HCT116 (cell line): ENCODE measurements around the gene ZNF791. TPM values are rescaled to one million over a fixed set of nuclear protein-coding genes. Genes with fewer than 3 reads are reported as not detected.

Experiments
- ATAC-seq: fragments of 200-7000 bp; cut with Tn5 transposase; 2 replicates; pipeline ENCODE4 v1.9.1; 2020; ENCODE audit warnings: mild to moderate bottlenecking, moderate library complexity
- BruUV-seq: library from RNA; stranded (reverse); fragments of 400-500 nt; replicated peaks from 2 replicates; lab custom pipeline; 2021; lab: Mats Ljungman, UMichigan
- CTCF ChIA-PET: fragments of 300-600 bp; sonication (Branson Sonifier 250); formaldehyde crosslinking; loops from one replicate; lab custom pipeline; 2021; ENCODE audit warnings: antibody characterized with exemption; lab: Charles Lee
- POLR2A ChIA-PET: fragments of 300-600, 350-600 bp; sonication (Branson Sonifier 250); formaldehyde crosslinking; loops from one replicate; lab custom pipeline; 2021; ENCODE audit warnings: antibody characterized with exemption; lab: Charles Lee
- RAD21 ChIA-PET, 2 experiments: fragments of 300-600 bp; sonication (Branson Sonifier 250); formaldehyde crosslinking; loops; one replicate each; lab custom pipeline; 2023; ENCODE audit warnings: low total read pairs in 2 of 2; ENCODE audit not compliant: uncharacterized antibody in 2 of 2, unreplicated experiment in 2 of 2, low non-redundant PET in 1 of 2; lab: Charles Lee
- DNase-seq: peaks from one replicate; pipeline ENCODE4 v3.0.0-alpha.2; 2010; ENCODE audit warnings: low read depth, low spot score
- H2AFZ ChIP-seq: fragments of 200-600 bp; shearing (Covaris generic), sonication (generic); 2 replicates; pipeline ENCODE4 v1.6.1; 2017; ENCODE audit warnings: low read depth, mixed run types, mixed read lengths, antibody characterized with exemption, low read length; ENCODE audit not compliant: poor library complexity, severe bottlenecking
- H3K27ac ChIP-seq: 2 replicates; pipeline ENCODE4 v1.5.1; 2012; ENCODE audit warnings: low read depth, low read length
- H3K27me3 ChIP-seq: fragments of 200-600 bp; sonication (generic); 2 replicates; pipeline ENCODE4 v1.6.1; 2016; ENCODE audit warnings: mixed run types, low read length, mixed read lengths; ENCODE audit not compliant: insufficient read depth
- H3K36me3 ChIP-seq, 2 experiments: fragments of 200-500 bp in 1 of 2; fragments of 200-600 bp in 1 of 2; sonication (Bioruptor generic) in 1 of 2; sonication (generic) in 1 of 2; 2 replicates each; pipeline versions ENCODE4 v1.5.1 to v1.6.1; 2014 to 2016; ENCODE audit warnings: low read length in 2 of 2, inconsistent platforms in 1 of 2, mixed read lengths in 1 of 2, mixed run types in 1 of 2; ENCODE audit not compliant: insufficient read depth in 2 of 2, control insufficient read depth in 1 of 2
- H3K4me1 ChIP-seq, 2 experiments: fragments of 200-600 bp in 1 of 2; sonication (generic) in 1 of 2; 2 replicates each; pipeline versions ENCODE4 v1.5.1 to v1.6.1; 2012 to 2017; ENCODE audit warnings: low read length in 2 of 2, inconsistent platforms in 1 of 2, mild to moderate bottlenecking in 1 of 2, mixed read lengths in 1 of 2, mixed run types in 1 of 2, moderate library complexity in 1 of 2; ENCODE audit not compliant: insufficient read depth in 2 of 2, control insufficient read depth in 1 of 2
- H3K4me2 ChIP-seq: fragments of 200-600 bp; sonication (generic); 2 replicates; pipeline ENCODE4 v1.6.1; 2017; ENCODE audit warnings: mixed run types, low read length, mixed read lengths
- H3K4me3 ChIP-seq, 2 experiments: fragments of 200-600 bp in 1 of 2; sonication (generic) in 1 of 2; replicated peaks in 1 of 2; 2 replicates each; pipeline ENCODE4 v1.5.1; 2011 to 2016; ENCODE audit warnings: low read length in 2 of 2, control low read depth in 1 of 2, low read depth in 1 of 2, mild to moderate bottlenecking in 1 of 2, mixed read lengths in 1 of 2, mixed run types in 1 of 2
- H3K79me2 ChIP-seq: fragments of 200-600 bp; sonication (generic); 2 replicates; pipeline ENCODE4 v1.6.1; 2017; ENCODE audit warnings: mild to moderate bottlenecking, mixed run types, low read length, moderate library complexity, mixed read lengths; ENCODE audit not compliant: insufficient read depth
- H3K9ac ChIP-seq: fragments of 200-600 bp; sonication (generic); 2 replicates; pipeline ENCODE4 v1.6.1; 2016; ENCODE audit warnings: low read length, mixed read lengths
- H3K9me2 ChIP-seq: fragments of 200-600 bp; sonication (generic), shearing (Covaris generic); 2 replicates; pipeline ENCODE4 v1.6.1; 2017; ENCODE audit warnings: mixed run types, mild to moderate bottlenecking, moderate library complexity; ENCODE audit not compliant: insufficient read depth
- H3K9me3 ChIP-seq, 2 experiments: fragments of 200-500 bp in 1 of 2; fragments of 200-600 bp in 1 of 2; sonication (Bioruptor generic) in 1 of 2; sonication (generic) in 1 of 2; 2 replicates each; pipeline ENCODE4 v1.6.1; 2014 to 2017; ENCODE audit warnings: low read length in 2 of 2, mixed read lengths in 2 of 2, inconsistent platforms in 1 of 2, low read depth in 1 of 2, mild to moderate bottlenecking in 1 of 2, mixed run types in 1 of 2, moderate library complexity in 1 of 2; ENCODE audit not compliant: control insufficient read depth in 1 of 2, insufficient read depth in 1 of 2
- H4K20me1 ChIP-seq: fragments of 200-600 bp; sonication (generic), shearing (Covaris generic); 2 replicates; pipeline ENCODE4 v1.6.1; 2017; ENCODE audit warnings: mixed run types, mild to moderate bottlenecking, moderate library complexity; ENCODE audit not compliant: insufficient read depth
- CEBPB ChIP-seq: IDR thresholded peaks from 2 replicates; pipeline ENCODE4 v1.6.1; 2012; ENCODE audit warnings: low read depth
- EGR1 ChIP-seq: IDR thresholded peaks from 2 replicates; pipeline ENCODE4 v1.6.1; 2012; ENCODE audit warnings: low read depth
- EZH2 ChIP-seq: fragments of 200-600 bp; sonication (generic); IDR thresholded peaks from 2 replicates; pipeline ENCODE4 v1.6.1; 2017; ENCODE audit warnings: antibody characterized with exemption, mixed run types
- EZH2phosphoT487 ChIP-seq: fragments of 200-600 bp; IDR thresholded peaks from 2 replicates; pipeline ENCODE4 v1.6.1; 2018; ENCODE audit warnings: antibody characterized with exemption, borderline replicate concordance
- FOSL1 ChIP-seq: IDR thresholded peaks from 2 replicates; pipeline ENCODE4 v1.6.1; 2012; ENCODE audit warnings: low read depth
- JUND ChIP-seq: IDR thresholded peaks from 2 replicates; pipeline ENCODE4 v1.6.1; 2012
- POLR2A ChIP-seq: IDR thresholded peaks from 2 replicates; pipeline ENCODE4 v1.7.0; 2011; ENCODE audit warnings: borderline replicate concordance; ENCODE audit not compliant: insufficient read depth, insufficient read length; ENCODE audit errors: extremely low read depth
- POLR2AphosphoS5 ChIP-seq: IDR thresholded peaks from 2 replicates; pipeline ENCODE4 v1.6.1; 2011; ENCODE audit warnings: mild to moderate bottlenecking, low read depth, low read length, moderate library complexity
- RAD21 ChIP-seq: IDR thresholded peaks from 2 replicates; pipeline ENCODE4 v1.6.1; 2012; ENCODE audit warnings: low read depth, mild to moderate bottlenecking
- REST ChIP-seq: IDR thresholded peaks from 2 replicates; pipeline ENCODE4 v1.6.1; 2012; ENCODE audit warnings: low read depth
- SIN3A ChIP-seq: IDR thresholded peaks from 2 replicates; pipeline ENCODE4 v1.6.1; 2012; ENCODE audit warnings: low read depth
- SRF ChIP-seq: IDR thresholded peaks from 2 replicates; pipeline ENCODE4 v1.6.1; 2012; ENCODE audit warnings: low read depth
- TCF7L2 ChIP-seq: IDR thresholded peaks from 2 replicates; pipeline ENCODE4 v1.7.0; 2011; ENCODE audit warnings: borderline replicate concordance, inconsistent platforms; ENCODE audit not compliant: insufficient read depth, insufficient read length; ENCODE audit errors: extremely low read depth
- ZNF274 ChIP-seq: fragments of 200-500 bp; sonication (Bioruptor generic); IDR thresholded peaks from 2 replicates; pipeline ENCODE4 v1.6.1; 2014; ENCODE audit warnings: mild to moderate bottlenecking, low read depth, low read length, inconsistent platforms
- intact Hi-C: fragments of 100-400 bp; cut with micrococcal nuclease; formaldehyde crosslinking; loops from 2 replicates; pipeline ENCODE4 v1.10.0; 2022
- total RNA-seq: library from RNA; stranded (reverse); gene quantifications from one replicate; pipeline ENCODE4 v1.2.1, GENCODE V29; 2021; ENCODE audit not compliant: unreplicated experiment

ZNF791 gene
- total RNA-seq, 1 experiment from 2014 or later: 21.2 TPM

GRCh38 chr19:12664406-12665280 lies 53.9 kb downstream of the ZNF791 start:
- H3K27me3 ChIP-seq: no peaks in the 10 kb centered on the region
- H2AFZ ChIP-seq: no peak overlapping the region
- ATAC-seq (peak; percentile 50), DNase-seq (no peak)
- intact Hi-C loops: loop anchor here (5.0 to 10.0 kb wide), 2 partner anchors 52 to 740 kb away; partner anchors contain the start of genes ZNF490, ZNF700 and ZNF791
- ChIA-PET RAD21 (no interaction called here), POLR2A (no interaction called here), CTCF (interaction anchor here (0.9 kb wide), 1 partner anchor 12 kb away, joined by 4 read pairs; no protein-coding TSS in a partner anchor)
- H4K20me1 ChIP-seq: no peaks in the 10 kb centered on the region
- peaks cover 0 to 10% of the 10 kb centered on the region in 2 experiments; a peak in 2 of 4 replicates for H3K36me3 ChIP-seq
- no peaks in the 10 kb centered on the region for H3K9me3 ChIP-seq
- no peaks in the 10 kb centered on the region for H3K9me2 ChIP-seq
- H3K79me2 ChIP-seq: peaks cover 14% of the 10 kb centered on the region; the same call in 1 of the 2 replicates
- H3K9ac ChIP-seq: no peak overlapping the region
- H3K4me3 ChIP-seq: no peak overlapping the region
- no TSS peak for BruUV-seq
- TF ChIP-seq EGR1 (no peak), POLR2A (no peak), TCF7L2 (no peak), EZH2 (no peak), RAD21 (no peak), REST (no peak), SRF (no peak), CEBPB (no peak), FOSL1 (no peak), EZH2phosphoT487 (no peak), ZNF274 (no peak), JUND (no peak), SIN3A (no peak), POLR2AphosphoS5 (no peak)
- H3K27ac ChIP-seq: no peak overlapping the region
- peaks cover 14 to 28% of the 10 kb centered on the region in 2 experiments for H3K4me1 ChIP-seq
- no peak overlapping the region for H3K4me2 ChIP-seq
